Measurements from ENCODE around the gene TES.

DNA sequence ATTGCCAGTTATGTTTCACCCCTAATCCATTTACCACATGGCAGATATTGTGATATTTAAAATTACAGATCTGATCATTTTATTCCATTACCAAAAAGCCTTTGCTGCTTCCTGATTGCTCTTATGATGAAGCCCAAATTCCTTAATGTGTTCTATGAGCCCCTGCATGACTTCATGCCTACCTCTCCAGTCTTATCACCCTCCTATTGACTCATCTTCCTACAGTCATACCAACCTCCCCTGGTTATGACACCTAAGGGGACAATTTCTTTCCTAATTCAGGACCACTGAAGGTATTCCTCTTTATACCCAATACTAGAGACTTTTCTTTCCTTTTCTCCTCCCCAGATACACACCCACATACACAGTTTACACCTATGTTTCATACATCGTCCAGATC lies 36.0 kb downstream of the TES start:
- TF ChIP-seq REST (IDR thresholded peaks at IDR 0.05; ENCODE audit: insufficient read depth in 1 of 2, low read depth in 2 of 2, low read length in 2 of 2) (no peak), POLR2AphosphoS5 (IDR thresholded peaks at IDR 0.05; ENCODE audit: low read depth, low read length) (no peak), TAF1 (IDR thresholded peaks at IDR 0.05; ENCODE audit: borderline replicate concordance, insufficient read depth, low read length) (no peak), SIN3A (IDR thresholded peaks at IDR 0.05; ENCODE audit: borderline replicate concordance, insufficient read depth, low read length) (no peak), FOXP2 (optimal IDR thresholded peaks at IDR 0.05; ENCODE audit: borderline replicate concordance, extremely low read depth, extremely low read length, insufficient read depth) (no peak)
